HFF-Myc (cell line): Measurements from ENCODE around the gene STK39.

Source experiments
- DNase-seq: peaks from one replicate; pipeline ENCODE4 v3.0.0-alpha.2; 2011; ENCODE audit warnings: low read depth; ENCODE audit errors: extremely low read depth
- H3K4me3 ChIP-seq: replicated peaks from 2 replicates; pipeline ENCODE4 v1.5.1; 2011; ENCODE audit warnings: low read depth, mild to moderate bottlenecking, control low read depth, low read length
- TF ChIP-seq, protein P1 (sequence below): IDR thresholded peaks from 2 replicates; pipeline ENCODE4 v1.5.1; 2012; ENCODE audit warnings: mild to moderate bottlenecking, low read depth, low read length, control low read depth; ENCODE audit errors: missing control alignments

STK39 gene

DNA sequence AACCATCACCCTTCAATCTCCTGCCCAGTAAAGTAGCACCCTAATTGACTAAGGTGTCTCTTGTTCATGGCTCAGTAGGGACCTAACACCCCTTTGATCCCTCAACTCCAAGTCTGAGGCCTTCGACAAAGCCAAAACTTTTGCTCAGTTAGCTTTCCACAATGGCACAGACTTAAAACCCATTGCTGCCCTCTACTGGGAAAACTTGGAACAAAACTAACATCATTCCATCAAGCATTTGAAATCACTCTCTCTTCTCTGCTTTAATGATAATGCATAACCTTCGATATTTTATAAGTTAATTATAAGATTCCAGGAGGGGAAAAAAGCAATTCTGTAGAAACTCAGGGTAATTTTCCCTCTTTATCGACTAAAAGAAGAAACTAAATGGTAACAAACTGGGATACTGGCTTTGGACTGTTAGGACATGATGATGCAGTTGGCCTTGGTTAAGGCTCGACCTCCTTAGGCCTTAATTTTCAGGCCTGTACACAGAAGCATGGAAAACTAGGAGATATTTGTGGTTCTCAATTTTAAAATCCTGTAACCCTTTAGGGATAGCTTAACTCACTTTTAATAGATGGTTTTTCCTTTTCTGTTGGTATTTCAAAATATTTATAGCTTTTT is 127.8 kb downstream of the STK39 start:
- TF ChIP-seq, protein P1, sequence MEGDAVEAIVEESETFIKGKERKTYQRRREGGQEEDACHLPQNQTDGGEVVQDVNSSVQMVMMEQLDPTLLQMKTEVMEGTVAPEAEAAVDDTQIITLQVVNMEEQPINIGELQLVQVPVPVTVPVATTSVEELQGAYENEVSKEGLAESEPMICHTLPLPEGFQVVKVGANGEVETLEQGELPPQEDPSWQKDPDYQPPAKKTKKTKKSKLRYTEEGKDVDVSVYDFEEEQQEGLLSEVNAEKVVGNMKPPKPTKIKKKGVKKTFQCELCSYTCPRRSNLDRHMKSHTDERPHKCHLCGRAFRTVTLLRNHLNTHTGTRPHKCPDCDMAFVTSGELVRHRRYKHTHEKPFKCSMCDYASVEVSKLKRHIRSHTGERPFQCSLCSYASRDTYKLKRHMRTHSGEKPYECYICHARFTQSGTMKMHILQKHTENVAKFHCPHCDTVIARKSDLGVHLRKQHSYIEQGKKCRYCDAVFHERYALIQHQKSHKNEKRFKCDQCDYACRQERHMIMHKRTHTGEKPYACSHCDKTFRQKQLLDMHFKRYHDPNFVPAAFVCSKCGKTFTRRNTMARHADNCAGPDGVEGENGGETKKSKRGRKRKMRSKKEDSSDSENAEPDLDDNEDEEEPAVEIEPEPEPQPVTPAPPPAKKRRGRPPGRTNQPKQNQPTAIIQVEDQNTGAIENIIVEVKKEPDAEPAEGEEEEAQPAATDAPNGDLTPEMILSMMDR: peak; percentile 56
- H3K4me3 ChIP-seq: no peak overlapping the region
- peak; percentile 26 for DNase-seq

DNA sequence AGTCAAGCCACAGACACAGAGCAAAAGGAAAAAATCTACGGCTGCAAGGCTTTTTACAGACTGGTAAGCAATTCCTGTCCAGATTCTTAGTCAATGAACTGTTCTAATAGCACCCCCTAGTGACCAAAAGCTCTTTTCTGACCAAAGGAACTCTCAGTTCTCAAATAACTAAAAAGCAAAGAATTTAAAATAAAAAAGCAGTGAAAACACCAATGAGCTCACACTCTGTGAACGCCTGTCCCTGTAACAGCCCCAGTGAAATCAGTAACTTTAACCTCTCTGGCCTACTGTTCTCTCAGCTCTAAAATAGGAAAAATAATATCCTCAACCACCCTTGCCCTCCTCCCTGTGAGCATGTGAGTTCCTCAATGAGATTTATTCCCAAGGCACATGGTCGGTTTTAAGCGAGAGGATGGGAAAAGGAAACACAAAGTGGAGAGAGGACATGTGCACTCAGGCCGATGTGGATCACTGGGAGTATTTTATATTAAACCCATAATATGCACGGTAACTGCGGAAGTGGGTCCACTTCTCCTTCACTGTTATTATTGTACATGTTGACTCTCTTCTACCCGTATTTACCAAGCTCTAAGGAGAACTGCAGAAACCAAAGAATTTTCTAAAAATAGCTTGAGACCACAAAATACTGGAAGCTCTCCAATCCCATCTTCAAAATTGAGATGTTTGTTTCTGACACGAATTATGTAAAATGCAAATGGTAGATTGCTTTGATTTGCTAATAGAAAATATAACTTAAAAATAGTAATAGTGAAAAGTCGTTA is 128.5 kb downstream of the STK39 start:
- DNase-seq: peak; percentile 68
- TF ChIP-seq, protein P1: peak; percentile 59
- no peak overlapping the region for H3K4me3 ChIP-seq

DNA sequence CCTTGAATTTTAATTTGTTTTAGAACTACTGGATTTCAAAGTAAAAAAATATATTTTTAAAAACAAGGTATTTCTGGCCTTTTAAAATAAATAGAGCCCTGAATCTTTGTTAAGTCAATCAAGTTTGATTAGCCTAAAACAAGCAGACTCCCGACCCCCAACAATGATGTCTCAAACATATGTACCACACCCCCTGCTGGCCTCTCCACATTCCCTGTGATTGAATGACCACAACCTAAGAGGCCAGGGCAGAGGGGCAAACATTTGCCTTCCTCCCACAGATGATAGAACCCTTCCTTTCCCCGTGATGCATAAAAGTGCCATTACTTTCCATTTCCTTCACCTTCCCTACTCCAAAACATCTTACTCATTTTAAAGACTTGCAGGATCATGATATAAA is 130.9 kb downstream of the STK39 start:
- DNase-seq: no peak
- no peak overlapping the region for H3K4me3 ChIP-seq
- TF ChIP-seq, protein P1: no peak

DNA sequence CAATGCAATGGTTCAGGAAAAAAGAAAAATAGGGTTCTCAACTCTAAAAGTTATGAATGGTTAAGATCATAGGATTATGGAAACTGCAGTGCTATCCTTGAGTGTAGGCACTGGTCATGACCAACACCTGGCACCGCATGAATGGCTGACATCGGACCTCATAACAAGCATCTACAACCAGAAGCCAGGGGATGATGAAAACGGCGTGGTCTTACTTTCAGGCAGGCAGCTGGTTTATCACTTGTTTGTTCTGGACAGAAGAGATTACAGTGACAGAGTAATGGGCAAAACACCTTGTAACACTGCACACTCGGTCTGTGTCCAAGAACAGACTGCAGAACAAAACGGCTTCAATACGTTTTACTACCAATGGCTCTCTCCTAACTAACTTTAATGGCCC is 132.8 kb downstream of the STK39 start:
- no peak for DNase-seq
- no peak overlapping the region for H3K4me3 ChIP-seq
- TF ChIP-seq, protein P1: no peak

DNA sequence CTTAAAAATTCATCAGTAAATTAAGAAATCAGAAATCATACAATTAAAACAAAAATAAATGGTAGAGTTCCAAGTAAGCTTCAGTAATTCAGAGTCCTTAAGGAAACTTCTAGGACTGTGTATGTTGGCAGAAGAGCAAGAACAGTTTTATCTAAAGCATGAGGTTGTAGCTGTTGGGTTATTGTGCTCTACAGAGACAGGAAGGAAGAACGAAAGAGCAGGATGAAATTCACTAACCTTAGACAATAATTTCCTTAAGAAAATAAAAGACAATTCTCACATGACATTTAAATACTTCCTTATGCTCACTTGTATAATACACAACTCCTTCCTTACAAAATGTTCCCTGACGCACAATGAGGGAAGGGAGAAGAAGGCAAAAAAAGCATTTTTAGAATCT is 133.4 kb downstream of the STK39 start:
- TF ChIP-seq, protein P1: no peak
- H3K4me3 ChIP-seq: no peak overlapping the region
- no peak for DNase-seq

DNA sequence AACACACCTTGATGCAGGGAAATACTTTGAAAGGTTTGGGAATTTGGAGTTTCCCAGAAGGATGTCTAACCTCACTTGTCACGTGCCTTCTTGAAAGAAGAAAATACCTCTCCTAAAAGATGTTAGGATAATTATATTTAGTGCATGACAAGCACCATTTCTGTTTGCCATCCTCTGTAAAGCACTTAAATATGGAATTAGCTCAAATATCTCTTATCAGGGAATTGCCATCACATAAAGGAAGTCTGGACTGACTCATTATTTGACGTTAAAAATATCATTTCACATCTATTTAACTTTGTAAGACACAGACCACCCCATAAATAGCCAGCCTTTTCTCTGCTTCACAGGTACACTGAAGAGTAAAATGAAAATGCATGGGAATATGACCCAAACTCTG is 140.1 kb downstream of the STK39 start:
- TF ChIP-seq, protein P1: no peak
- no peak overlapping the region for H3K4me3 ChIP-seq
- no peak for DNase-seq
